Measurements from ENCODE around the gene OBP2A. TPM values are rescaled to one million over a fixed set of nuclear protein-coding genes. Genes with fewer than 3 reads are reported as not detected.

The OBP2A gene
- total and polyA plus RNA-seq, 10 of the 15 experiments (the other 5 are each of a cell fraction or from before 2014, with no cell fraction given) = not detected

- ATAC-seq (no peak), FAIRE-seq (no peak), DNase-seq (ENCODE audit: low read depth, low spot score) (no peak)
- Histone ChIP-seq H3K4me1 (ENCODE audit: control insufficient read depth, insufficient read depth, low read length) (no peaks in the 10 kb centered on the region), H3K36me3 (ENCODE audit: control insufficient read depth in 2 of 2, insufficient read depth in 2 of 2, low read length in 1 of 2) (no peaks in the 10 kb centered on the region), H2AFZ (ENCODE audit: control insufficient read depth, low read depth, low read length) (no peak overlapping the region), H3K27me3 (replicated peaks in 1 of 2; ENCODE audit: control insufficient read depth in 2 of 2, insufficient read depth in 2 of 2, low read length in 1 of 2) (no peaks in the 10 kb centered on the region), H3K4me3 (no peak overlapping the region), H4K20me1 (ENCODE audit: control insufficient read depth, insufficient read depth) (no peaks in the 10 kb centered on the region), H3K9me3 (replicated peaks; ENCODE audit: control insufficient read depth, insufficient read depth, low read length) (no peaks in the 10 kb centered on the region), H3K79me2 (ENCODE audit: control insufficient read depth, insufficient read depth, low read length) (no peaks in the 10 kb centered on the region), H3K4me2 (ENCODE audit: control insufficient read depth, insufficient read depth) (no peak overlapping the region), H3K27ac (ENCODE audit: control insufficient read depth, insufficient read depth) (no peak overlapping the region), H3K9ac (ENCODE audit: control insufficient read depth, insufficient read depth, low read length) (no peak overlapping the region)
- CTCF ChIA-PET = interaction anchor here (0.7 kb wide), 1 partner anchor 15 kb away, joined by 3 read pairs; no protein-coding TSS in a partner anchor
- in situ Hi-C loops (cut with MboI) = no loop called here
- BruUV-seq (replicated peaks) = no TSS peak
- SMC1A ChIA-PET (ENCODE audit: uncharacterized antibody, unreplicated experiment) = no interaction called here
- TF ChIP-seq LARP7 (IDR thresholded peaks at IDR 0.05) (no peak), SMAD5 (IDR thresholded peaks at IDR 0.05; ENCODE audit: low read depth) (no peak), SIX5 (IDR thresholded peaks at IDR 0.05; ENCODE audit: low read depth, low read length, severe bottlenecking) (no peak), NR2C1 (IDR thresholded peaks at IDR 0.05) (no peak), SMARCA5 (IDR thresholded peaks at IDR 0.05) (no peak), ZNF687 (IDR thresholded peaks at IDR 0.05) (no peak), YY1 (IDR thresholded peaks at IDR 0.05; ENCODE audit: low read depth, low read length) (no peak)
- TF ChIP-seq, protein P1, sequence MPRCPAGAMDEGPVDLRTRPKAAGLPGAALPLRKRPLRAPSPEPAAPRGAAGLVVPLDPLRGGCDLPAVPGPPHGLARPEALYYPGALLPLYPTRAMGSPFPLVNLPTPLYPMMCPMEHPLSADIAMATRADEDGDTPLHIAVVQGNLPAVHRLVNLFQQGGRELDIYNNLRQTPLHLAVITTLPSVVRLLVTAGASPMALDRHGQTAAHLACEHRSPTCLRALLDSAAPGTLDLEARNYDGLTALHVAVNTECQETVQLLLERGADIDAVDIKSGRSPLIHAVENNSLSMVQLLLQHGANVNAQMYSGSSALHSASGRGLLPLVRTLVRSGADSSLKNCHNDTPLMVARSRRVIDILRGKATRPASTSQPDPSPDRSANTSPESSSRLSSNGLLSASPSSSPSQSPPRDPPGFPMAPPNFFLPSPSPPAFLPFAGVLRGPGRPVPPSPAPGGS (IDR thresholded peaks at IDR 0.05; ENCODE audit: borderline replicate concordance, insufficient read depth, low read depth, low read length, poor library complexity, severe bottlenecking) = no peak
- POLR2A ChIA-PET = no interaction called here
- RAD21 ChIA-PET (ENCODE audit: unreplicated experiment) = no interaction called here
- WGBS (ENCODE audit: insufficient coverage, insufficient replicate concordance, low lambda C conversion rate, missing lambda C conversion rate) = 57% methylated on average over 16 of the region's 16 CpGs
- intact Hi-C loops (cut with micrococcal nuclease; ENCODE audit: unreplicated experiment) = no loop called here
Observed at GRCh38 chr9:135584934-135585333, 39.0 kb downstream of the OBP2A start.

Measured in GM12878 (cell line).